ENCODE measurements around the gene UBAC1.

Gene UBAC1

DNA sequence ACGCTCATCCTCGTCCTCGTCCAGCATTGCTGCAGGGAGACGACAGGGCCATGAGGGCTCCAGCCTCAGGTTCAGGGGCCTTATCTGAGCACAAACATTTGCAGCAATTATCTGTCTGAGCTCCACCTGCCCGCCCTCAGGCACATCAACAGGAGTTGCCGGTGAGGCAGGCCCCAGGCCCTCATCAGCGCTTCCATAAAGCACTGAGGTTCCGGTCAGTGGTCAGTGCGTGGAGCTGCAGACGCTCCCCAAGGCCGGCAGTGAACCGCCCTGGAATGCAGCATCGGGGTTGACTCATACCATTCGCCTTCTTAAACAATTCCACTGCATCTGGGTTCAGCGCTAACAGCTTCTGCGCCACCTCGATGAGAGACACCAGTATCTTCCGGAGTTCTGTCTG is 15.2 kb downstream of the UBAC1 start (continued):
- TF ChIP-seq, protein P1, sequence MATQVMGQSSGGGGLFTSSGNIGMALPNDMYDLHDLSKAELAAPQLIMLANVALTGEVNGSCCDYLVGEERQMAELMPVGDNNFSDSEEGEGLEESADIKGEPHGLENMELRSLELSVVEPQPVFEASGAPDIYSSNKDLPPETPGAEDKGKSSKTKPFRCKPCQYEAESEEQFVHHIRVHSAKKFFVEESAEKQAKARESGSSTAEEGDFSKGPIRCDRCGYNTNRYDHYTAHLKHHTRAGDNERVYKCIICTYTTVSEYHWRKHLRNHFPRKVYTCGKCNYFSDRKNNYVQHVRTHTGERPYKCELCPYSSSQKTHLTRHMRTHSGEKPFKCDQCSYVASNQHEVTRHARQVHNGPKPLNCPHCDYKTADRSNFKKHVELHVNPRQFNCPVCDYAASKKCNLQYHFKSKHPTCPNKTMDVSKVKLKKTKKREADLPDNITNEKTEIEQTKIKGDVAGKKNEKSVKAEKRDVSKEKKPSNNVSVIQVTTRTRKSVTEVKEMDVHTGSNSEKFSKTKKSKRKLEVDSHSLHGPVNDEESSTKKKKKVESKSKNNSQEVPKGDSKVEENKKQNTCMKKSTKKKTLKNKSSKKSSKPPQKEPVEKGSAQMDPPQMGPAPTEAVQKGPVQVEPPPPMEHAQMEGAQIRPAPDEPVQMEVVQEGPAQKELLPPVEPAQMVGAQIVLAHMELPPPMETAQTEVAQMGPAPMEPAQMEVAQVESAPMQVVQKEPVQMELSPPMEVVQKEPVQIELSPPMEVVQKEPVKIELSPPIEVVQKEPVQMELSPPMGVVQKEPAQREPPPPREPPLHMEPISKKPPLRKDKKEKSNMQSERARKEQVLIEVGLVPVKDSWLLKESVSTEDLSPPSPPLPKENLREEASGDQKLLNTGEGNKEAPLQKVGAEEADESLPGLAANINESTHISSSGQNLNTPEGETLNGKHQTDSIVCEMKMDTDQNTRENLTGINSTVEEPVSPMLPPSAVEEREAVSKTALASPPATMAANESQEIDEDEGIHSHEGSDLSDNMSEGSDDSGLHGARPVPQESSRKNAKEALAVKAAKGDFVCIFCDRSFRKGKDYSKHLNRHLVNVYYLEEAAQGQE (tag by site-specific recombination; IDR thresholded peaks at IDR 0.05) = no peak
- TF ChIP-seq ZNF302 (tag by site-specific recombination; IDR thresholded peaks at IDR 0.05; ENCODE audit: low read depth) (no peak), ZNF169 (tag by site-specific recombination; IDR thresholded peaks at IDR 0.05) (no peak)

DNA sequence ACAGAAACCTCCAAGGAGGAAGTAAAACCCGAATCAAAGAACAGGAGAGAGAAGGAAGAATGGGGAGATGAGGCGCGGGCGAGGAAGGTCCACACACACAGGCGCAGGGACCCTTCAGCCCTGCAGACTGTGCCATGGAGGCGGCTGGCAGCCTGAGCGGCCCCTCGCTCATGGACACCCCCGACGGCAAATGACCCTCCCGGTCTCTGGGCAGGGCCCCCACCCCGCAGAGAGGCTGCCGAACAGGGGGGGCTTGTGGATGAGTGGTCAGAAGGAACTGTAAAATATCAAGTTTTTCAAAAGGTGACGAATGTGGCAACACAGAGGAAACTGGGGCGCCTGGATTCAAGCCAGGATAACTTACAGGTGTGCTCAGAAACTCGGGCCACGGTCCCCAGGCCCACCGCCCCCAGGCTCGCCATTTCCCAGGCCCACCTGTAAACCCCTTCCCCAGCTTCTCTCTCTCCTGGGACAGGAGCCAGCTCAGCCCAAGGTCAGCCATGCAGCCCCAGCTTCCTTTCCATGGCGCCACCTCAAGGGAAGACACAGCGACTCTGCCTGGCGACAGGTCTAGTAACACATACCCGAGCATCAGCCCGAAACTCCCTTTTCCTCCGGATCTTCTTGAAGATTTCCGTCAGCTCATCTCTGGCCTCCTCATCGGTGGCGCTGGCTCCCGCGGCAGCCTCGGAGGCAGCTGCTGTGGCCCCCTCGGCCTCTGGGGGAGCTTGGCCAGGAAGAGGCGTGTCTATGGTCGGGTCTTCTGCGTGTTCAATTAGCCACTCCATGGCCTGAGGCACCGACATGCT is 16.5 kb downstream of the UBAC1 start:
- CTCF ChIA-PET = interaction anchor here (0.5 to 0.6 kb wide), 3 partner anchors 10 to 351 kb away, joined by 3 read pairs; no protein-coding TSS in a partner anchor
- Histone ChIP-seq H3K36me3 (ENCODE audit: control insufficient read depth in 2 of 2, insufficient read depth in 1 of 2, low read length in 2 of 2) (peaks cover 0 to 76% of the 10 kb centered on the region in 2 experiments; a peak in 2 of 3 replicates), H3K4me1 (ENCODE audit: control insufficient read depth, insufficient read depth, low read length) (no peaks in the 10 kb centered on the region), H3K9me3 (ENCODE audit: control insufficient read depth, insufficient read depth, low read depth, low read length) (no peaks in the 10 kb centered on the region), H3K4me3 (ENCODE audit: low read depth, low read length) (no peak overlapping the region), H3K27ac (ENCODE audit: extremely low read depth, low read depth, low read length) (no peak overlapping the region)
- POLR2A ChIA-PET = no interaction called here
- TF ChIP-seq ZNF211 (tag by site-specific recombination; IDR thresholded peaks at IDR 0.05; ENCODE audit: low read depth) (no peak), ZNF37A (tag by site-specific recombination; IDR thresholded peaks at IDR 0.05) (no peak), ZNF792 (tag by site-specific recombination; IDR thresholded peaks at IDR 0.05) (no peak), ZNF2 (tag by site-specific recombination; IDR thresholded peaks at IDR 0.05) (no peak), ZNF660 (tag by site-specific recombination; IDR thresholded peaks at IDR 0.05) (no peak), ZNF791 (tag by site-specific recombination; IDR thresholded peaks at IDR 0.05) (no peak), ZNF654 (tag by site-specific recombination; IDR thresholded peaks at IDR 0.05; ENCODE audit: low read depth) (no peak), HOXC10 (CRISPR knock-in tag; IDR thresholded peaks at IDR 0.05) (no peak), ZNF785 (tag by site-specific recombination; IDR thresholded peaks at IDR 0.05) (no peak), ZNF48 (tag by site-specific recombination; IDR thresholded peaks at IDR 0.05) (no peak), ZNF423 (tag by site-specific recombination; IDR thresholded peaks at IDR 0.05) (no peak), ZNF843 (tag by site-specific recombination; IDR thresholded peaks at IDR 0.05) (no peak), ZNF133 (tag by site-specific recombination; IDR thresholded peaks at IDR 0.05) (no peak), ZNF10 (tag by site-specific recombination; IDR thresholded peaks at IDR 0.05) (no peak), ZNF610 (tag by site-specific recombination; IDR thresholded peaks at IDR 0.05; ENCODE audit: borderline replicate concordance) (no peak)
- TF ChIP-seq, protein P2, sequence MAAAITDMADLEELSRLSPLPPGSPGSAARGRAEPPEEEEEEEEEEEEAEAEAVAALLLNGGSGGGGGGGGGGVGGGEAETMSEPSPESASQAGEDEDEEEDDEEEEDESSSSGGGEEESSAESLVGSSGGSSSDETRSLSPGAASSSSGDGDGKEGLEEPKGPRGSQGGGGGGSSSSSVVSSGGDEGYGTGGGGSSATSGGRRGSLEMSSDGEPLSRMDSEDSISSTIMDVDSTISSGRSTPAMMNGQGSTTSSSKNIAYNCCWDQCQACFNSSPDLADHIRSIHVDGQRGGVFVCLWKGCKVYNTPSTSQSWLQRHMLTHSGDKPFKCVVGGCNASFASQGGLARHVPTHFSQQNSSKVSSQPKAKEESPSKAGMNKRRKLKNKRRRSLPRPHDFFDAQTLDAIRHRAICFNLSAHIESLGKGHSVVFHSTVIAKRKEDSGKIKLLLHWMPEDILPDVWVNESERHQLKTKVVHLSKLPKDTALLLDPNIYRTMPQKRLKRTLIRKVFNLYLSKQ (tag by site-specific recombination; IDR thresholded peaks at IDR 0.05; ENCODE audit: borderline replicate concordance) = no peak
- TF ChIP-seq, protein P3, sequence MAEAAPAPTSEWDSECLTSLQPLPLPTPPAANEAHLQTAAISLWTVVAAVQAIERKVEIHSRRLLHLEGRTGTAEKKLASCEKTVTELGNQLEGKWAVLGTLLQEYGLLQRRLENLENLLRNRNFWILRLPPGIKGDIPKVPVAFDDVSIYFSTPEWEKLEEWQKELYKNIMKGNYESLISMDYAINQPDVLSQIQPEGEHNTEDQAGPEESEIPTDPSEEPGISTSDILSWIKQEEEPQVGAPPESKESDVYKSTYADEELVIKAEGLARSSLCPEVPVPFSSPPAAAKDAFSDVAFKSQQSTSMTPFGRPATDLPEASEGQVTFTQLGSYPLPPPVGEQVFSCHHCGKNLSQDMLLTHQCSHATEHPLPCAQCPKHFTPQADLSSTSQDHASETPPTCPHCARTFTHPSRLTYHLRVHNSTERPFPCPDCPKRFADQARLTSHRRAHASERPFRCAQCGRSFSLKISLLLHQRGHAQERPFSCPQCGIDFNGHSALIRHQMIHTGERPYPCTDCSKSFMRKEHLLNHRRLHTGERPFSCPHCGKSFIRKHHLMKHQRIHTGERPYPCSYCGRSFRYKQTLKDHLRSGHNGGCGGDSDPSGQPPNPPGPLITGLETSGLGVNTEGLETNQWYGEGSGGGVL (tag by site-specific recombination; IDR thresholded peaks at IDR 0.05) = no peak
